GM19240 (cell line): ENCODE data around the gene GAGE12E.
"Not testable (repeated sequence)": the region's sequence is repeated elsewhere in the genome, so short reads cannot be mapped to it uniquely, and the experiment has no call there.

ENCODE experiments used
- DNase-seq: peaks from one replicate; pipeline ENCODE4 v3.0.0; 2011; ENCODE audit warnings: low spot score; ENCODE audit not compliant: insufficient read length

Gene GAGE12E, protein sequence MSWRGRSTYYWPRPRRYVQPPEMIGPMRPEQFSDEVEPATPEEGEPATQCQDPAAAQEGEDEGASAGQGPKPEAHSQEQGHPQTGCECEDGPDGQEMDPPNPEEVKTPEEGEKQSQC

DNA sequence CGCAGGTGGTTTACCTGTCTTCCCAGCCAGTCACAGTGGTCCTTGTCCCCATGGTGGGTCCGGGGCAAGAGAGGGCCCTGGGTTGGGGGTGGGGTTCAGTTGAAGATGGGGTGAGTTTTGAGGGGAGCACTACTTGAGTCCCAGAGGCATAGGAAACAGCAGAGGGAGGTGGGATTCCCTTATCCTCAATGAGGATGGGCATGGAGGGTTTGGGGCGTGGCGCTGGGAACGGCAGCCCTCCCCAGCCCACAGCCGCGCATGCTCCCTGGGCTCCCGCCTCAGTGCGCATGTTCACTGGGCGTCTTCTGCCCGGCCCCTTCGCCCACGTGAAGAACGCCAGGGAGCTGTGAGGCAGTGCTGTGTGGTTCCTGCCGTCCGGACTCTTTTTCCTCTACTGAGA is at the start of gene GAGE12E:
Gene GAGE12E (plus strand): TSS at position 301 of the 400 bp plus-strand sequence. CDS start 1,155 bp downstream, outside the sequence.
- DNase-seq = not testable (repeated sequence)

DNA sequence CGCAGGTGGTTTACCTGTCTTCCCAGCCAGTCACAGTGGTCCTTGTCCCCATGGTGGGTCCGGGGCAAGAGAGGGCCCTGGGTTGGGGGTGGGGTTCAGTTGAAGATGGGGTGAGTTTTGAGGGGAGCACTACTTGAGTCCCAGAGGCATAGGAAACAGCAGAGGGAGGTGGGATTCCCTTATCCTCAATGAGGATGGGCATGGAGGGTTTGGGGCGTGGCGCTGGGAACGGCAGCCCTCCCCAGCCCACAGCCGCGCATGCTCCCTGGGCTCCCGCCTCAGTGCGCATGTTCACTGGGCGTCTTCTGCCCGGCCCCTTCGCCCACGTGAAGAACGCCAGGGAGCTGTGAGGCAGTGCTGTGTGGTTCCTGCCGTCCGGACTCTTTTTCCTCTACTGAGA is 19.2 kb upstream of the GAGE12E start, which contains the start of gene GAGE12C:
Gene GAGE12C (plus strand): TSS at position 301 of the 400 bp plus-strand sequence. CDS start 1,155 bp downstream, outside the sequence.
- not testable (repeated sequence) for DNase-seq

DNA sequence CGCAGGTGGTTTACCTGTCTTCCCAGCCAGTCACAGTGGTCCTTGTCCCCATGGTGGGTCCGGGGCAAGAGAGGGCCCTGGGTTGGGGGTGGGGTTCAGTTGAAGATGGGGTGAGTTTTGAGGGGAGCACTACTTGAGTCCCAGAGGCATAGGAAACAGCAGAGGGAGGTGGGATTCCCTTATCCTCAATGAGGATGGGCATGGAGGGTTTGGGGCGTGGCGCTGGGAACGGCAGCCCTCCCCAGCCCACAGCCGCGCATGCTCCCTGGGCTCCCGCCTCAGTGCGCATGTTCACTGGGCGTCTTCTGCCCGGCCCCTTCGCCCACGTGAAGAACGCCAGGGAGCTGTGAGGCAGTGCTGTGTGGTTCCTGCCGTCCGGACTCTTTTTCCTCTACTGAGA is 9.7 kb upstream of the GAGE12E start, which contains the start of gene GAGE12D:
Gene GAGE12D (plus strand): TSS at position 301 of the 400 bp plus-strand sequence. CDS start 1,155 bp downstream, outside the sequence.
- DNase-seq = not testable (repeated sequence)

DNA sequence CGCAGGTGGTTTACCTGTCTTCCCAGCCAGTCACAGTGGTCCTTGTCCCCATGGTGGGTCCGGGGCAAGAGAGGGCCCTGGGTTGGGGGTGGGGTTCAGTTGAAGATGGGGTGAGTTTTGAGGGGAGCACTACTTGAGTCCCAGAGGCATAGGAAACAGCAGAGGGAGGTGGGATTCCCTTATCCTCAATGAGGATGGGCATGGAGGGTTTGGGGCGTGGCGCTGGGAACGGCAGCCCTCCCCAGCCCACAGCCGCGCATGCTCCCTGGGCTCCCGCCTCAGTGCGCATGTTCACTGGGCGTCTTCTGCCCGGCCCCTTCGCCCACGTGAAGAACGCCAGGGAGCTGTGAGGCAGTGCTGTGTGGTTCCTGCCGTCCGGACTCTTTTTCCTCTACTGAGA is 9.5 kb downstream of the GAGE12E start, which contains the start of gene GAGE12F:
Gene GAGE12F (plus strand): TSS at position 301 of the 400 bp plus-strand sequence. CDS start 1,155 bp downstream, outside the sequence.
- DNase-seq = not testable (repeated sequence)

DNA sequence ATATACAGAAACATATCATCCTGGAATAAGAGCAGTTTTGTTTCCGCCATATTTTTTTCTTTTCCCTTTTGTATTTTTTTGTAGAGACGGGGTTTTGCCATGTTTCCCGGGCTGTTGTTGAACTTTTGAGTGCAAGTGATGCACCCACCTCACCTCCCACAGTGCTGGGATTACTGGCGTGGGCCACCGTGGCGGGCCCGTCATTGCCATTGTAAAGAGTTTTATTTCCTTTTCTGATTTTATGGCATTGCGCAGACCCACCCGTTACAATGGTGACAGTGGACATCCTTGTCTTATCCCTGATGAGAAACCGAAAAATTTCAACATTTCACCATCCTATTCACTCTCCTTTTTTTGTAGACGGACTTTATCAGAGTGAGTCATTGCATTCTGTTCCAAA is 17.6 kb downstream of the GAGE12E start:
- not testable (repeated sequence) for DNase-seq

DNA sequence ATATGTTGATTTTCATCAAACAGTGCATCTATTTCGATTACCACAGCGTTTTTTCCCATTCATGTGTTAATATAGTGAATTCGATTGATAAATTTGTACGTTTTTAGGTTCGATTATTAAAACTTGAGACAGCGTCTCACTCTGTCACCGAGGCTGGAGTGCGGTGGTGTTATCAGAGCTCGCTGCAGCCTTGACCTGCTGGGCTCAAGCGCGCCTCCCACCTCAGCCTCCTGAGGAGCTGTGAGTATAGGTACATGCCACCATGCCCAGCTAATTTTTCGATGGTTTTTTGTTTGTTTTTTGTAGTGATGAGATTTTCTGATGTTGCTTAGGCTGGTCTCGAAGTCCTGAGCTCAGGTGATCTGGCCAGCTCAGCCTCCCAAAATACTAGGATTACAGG is 18.1 kb downstream of the GAGE12E start:
- DNase-seq = not testable (repeated sequence)

DNA sequence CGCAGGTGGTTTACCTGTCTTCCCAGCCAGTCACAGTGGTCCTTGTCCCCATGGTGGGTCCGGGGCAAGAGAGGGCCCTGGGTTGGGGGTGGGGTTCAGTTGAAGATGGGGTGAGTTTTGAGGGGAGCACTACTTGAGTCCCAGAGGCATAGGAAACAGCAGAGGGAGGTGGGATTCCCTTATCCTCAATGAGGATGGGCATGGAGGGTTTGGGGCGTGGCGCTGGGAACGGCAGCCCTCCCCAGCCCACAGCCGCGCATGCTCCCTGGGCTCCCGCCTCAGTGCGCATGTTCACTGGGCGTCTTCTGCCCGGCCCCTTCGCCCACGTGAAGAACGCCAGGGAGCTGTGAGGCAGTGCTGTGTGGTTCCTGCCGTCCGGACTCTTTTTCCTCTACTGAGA is 19.0 kb downstream of the GAGE12E start, which contains the start of gene GAGE12G:
Gene GAGE12G (plus strand): TSS at position 301 of the 400 bp plus-strand sequence. CDS start 1,155 bp downstream, outside the sequence.
- DNase-seq = not testable (repeated sequence)

DNA sequence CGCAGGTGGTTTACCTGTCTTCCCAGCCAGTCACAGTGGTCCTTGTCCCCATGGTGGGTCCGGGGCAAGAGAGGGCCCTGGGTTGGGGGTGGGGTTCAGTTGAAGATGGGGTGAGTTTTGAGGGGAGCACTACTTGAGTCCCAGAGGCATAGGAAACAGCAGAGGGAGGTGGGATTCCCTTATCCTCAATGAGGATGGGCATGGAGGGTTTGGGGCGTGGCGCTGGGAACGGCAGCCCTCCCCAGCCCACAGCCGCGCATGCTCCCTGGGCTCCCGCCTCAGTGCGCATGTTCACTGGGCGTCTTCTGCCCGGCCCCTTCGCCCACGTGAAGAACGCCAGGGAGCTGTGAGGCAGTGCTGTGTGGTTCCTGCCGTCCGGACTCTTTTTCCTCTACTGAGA is 28.6 kb downstream of the GAGE12E start, which contains the start of gene GAGE12H:
Gene GAGE12H (plus strand): TSS at position 301 of the 400 bp plus-strand sequence. CDS start 1,155 bp downstream, outside the sequence.
- not testable (repeated sequence) for DNase-seq

DNA sequence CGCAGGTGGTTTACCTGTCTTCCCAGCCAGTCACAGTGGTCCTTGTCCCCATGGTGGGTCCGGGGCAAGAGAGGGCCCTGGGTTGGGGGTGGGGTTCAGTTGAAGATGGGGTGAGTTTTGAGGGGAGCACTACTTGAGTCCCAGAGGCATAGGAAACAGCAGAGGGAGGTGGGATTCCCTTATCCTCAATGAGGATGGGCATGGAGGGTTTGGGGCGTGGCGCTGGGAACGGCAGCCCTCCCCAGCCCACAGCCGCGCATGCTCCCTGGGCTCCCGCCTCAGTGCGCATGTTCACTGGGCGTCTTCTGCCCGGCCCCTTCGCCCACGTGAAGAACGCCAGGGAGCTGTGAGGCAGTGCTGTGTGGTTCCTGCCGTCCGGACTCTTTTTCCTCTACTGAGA is 38.1 kb downstream of the GAGE12E start, which contains the start of gene GAGE2A:
Gene GAGE2A (plus strand): TSS at position 301 of the 400 bp plus-strand sequence. CDS start 1,155 bp downstream, outside the sequence.
- not testable (repeated sequence) for DNase-seq

DNA sequence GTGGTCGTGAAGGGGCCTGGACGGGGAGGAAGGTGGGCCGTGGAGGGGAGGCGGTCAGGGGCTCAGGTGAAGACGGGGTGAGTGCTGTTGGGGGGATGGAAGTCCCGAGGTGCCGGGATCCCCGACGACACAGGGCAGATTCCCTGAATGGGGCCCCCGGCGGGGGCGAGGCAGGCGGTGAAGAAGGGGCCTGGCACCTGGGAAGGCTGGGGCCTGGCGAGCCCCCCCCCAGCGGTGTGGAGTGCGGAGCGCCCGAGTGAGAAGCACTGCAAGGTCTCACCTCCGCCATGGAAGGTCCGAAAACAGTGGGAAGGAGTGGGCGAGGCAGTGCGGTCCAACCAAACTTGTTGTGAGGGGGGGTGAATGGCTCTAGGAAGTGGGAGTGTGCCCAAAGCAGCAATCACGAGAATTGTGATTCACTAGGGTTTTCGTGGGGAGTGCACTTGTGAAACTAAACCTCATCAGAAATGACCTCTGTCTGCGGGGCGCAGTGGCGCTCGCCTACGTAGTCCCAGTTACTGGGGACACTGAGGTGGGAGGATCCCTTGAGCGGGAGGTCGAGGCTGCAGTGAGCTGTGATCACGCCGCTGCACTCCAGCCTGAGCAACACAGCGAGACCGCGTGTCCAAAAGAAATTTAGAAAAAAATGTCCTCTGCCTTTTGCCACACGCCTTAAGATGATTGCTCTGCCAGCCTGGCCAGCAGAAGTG is 38.8 kb downstream of the GAGE12E start:
- not testable (repeated sequence) for DNase-seq

DNA sequence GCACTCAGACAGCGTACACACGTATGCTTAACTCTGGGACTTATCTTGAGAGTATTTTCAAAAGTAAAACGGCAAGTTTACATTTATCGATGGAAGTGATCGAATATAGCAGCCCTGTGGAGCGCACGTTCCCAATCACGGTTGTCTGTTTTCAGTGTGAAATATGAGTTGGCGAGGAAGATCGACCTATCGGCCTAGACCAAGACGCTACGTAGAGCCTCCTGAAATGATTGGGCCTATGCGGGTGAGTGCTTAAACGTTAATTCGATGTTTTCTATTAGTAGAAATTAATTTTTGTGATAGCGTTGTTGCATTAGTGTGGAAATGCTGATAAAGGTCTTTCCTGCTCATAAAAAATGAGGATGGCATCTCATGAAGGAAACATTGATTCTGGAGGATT is 39.4 kb downstream of the GAGE12E start:
- DNase-seq = not testable (repeated sequence)

DNA sequence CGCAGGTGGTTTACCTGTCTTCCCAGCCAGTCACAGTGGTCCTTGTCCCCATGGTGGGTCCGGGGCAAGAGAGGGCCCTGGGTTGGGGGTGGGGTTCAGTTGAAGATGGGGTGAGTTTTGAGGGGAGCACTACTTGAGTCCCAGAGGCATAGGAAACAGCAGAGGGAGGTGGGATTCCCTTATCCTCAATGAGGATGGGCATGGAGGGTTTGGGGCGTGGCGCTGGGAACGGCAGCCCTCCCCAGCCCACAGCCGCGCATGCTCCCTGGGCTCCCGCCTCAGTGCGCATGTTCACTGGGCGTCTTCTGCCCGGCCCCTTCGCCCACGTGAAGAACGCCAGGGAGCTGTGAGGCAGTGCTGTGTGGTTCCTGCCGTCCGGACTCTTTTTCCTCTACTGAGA is 47.6 kb downstream of the GAGE12E start, which contains the start of gene GAGE1:
Gene GAGE1 (plus strand): TSS at position 301 of the 400 bp plus-strand sequence. CDS start 1,155 bp downstream, outside the sequence.
- DNase-seq = not testable (repeated sequence)
